Psoas muscle (tissue), 8 donors: ENCODE results near the gene ATOH8. TPM values are rescaled to one million over a fixed set of nuclear protein-coding genes. Genes with fewer than 3 reads are reported as not detected.

ENCODE experiments used
- ATAC-seq, 4 donors: fragments of 200-7000 bp; cut with Tn5 transposase; one replicate each; pipeline ENCODE4 v1.9.1; 2020; ENCODE audit warnings: moderate library complexity in 3 of 4, mild to moderate bottlenecking in 2 of 4
- DNase-seq, 2 donors: peaks; one replicate each; pipeline ENCODE4 v3.0.0-alpha.2; 2020
- H3K27ac ChIP-seq: fragments of 200-600 bp; one replicate; pipeline ENCODE4 v1.8.0; 2022
- H3K27me3 ChIP-seq, 3 donors: fragments of 200-600 bp in 1 of 3; one replicate each; pipeline versions ENCODE4 v1.6.1 to v1.8.0; 2013 to 2022; ENCODE audit warnings: low read length in 2 of 3, mild to moderate bottlenecking in 2 of 3, moderate library complexity in 1 of 3; ENCODE audit not compliant: insufficient read depth in 3 of 3
- H3K36me3 ChIP-seq, 2 donors: fragments of 200-600 bp in 1 of 2; one replicate each; pipeline versions ENCODE4 v1.6.1 to v1.8.0; 2013 to 2022; ENCODE audit warnings: low read depth in 1 of 2, mild to moderate bottlenecking in 1 of 2, moderate library complexity in 1 of 2; ENCODE audit not compliant: insufficient read depth in 1 of 2
- H3K4me1 ChIP-seq: fragments of 200-600 bp; one replicate; pipeline ENCODE4 v1.8.0; 2022
- H3K4me3 ChIP-seq: fragments of 200-600 bp; one replicate; pipeline ENCODE4 v1.8.0; 2022; ENCODE audit warnings: mild to moderate bottlenecking
- H3K9me3 ChIP-seq: fragments of 200-600 bp; one replicate; pipeline ENCODE4 v1.8.0; 2022
- WGBS, 3 donors: extraction: QIAGEN DNeasy Blood & Tissue Kit; methylation state at CpG; one replicate each; pipeline versions ENCODE4 v1.1.6 to v1.1.7; 2013; 5-methylcytosine and 5-hydroxymethylcytosine counted together
- intact Hi-C, 2 donors: fragments of 100-400 bp; cut with DNase I; formaldehyde crosslinking; loops; one replicate each; pipeline versions ENCODE4 v1.11.0 to v1.14.2; 2022
- polyA plus RNA-seq, 3 donors: library from polyadenylated mRNA; stranded (reverse); fragments of 200-250 nt; gene quantifications; one replicate each; pipeline ENCODE4 v1.2.3, GENCODE V29; 2013
- total RNA-seq, 4 donors: library from RNA; stranded (reverse); fragmentation: NEBNext Ultra II Directional in 2 of 4; extraction: Animal tissue kit (Norgen Biotek cat#: 25700) in 2 of 4; gene quantifications; one replicate each; pipeline versions ENCODE4 v1.2.1 to v1.2.4, GENCODE V29; 2021 to 2023
- TF ChIP-seq, protein P1 (sequence below): fragments of 200-600 bp; IDR thresholded peaks from one replicate; pipeline ENCODE4 v1.8.0; 2022; ENCODE audit warnings: antibody characterized with exemption
- donor health status: healthy with polysubstance abuse.
- donor health status: DM: no; HTN: no; CAD: no; lungs with moderate emphysema.
- donor health status: Bipolar disorder and iron deficiency.
- donor health status: healthy.
- donor health status: DM: yes; HTN: yes; CAD: no.
- donor health status: DM: no; HTN: no; CAD: no.
- donor health status: DM: no; HTN: no; CAD: no.
- donor health status: DM: yes; HTN: yes; CAD: no.

ATOH8 gene
- total and polyA plus RNA-seq, 7 donors, result 22.0 to 82.1 (median 59.4) TPM

DNA sequence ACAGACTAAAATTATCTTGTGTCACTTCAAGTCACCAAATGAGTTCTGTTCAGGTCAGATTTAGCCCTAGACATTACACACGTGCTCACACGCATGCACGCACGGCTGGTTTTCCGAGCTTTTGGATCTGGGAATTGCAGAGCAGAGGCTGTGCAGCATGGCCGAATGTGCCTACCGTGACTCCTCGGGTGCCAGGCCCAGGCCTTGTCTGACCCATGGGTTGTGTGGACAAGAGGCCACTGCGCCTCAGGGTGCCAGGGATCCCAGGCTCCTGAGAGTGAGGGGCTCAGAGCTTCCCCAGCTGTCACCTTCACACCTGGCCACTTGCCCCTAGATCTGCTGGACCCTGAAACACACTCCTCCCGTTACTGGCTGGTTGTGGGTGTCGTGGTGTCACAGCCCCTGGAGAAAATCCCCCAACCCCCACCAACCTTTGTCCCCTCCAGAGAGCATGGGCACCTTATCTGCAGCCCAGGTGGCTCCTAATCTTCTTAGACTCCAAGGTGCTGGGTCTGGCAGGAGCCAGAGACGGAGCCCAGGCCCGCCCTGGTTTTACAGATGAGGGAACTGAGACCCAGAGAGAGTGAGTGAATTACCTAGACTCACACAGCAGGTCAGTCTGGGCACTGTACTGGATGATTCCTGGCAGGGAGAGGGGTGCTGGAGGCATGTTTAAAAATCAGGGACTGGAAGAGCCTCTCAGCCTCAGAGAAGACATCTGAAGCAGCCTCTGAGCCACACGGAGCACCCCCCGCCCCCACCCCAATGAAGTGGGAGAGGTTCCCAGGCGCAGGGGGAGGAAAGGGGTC lies 56.8 kb downstream of the ATOH8 start:
- TF ChIP-seq, protein P1, sequence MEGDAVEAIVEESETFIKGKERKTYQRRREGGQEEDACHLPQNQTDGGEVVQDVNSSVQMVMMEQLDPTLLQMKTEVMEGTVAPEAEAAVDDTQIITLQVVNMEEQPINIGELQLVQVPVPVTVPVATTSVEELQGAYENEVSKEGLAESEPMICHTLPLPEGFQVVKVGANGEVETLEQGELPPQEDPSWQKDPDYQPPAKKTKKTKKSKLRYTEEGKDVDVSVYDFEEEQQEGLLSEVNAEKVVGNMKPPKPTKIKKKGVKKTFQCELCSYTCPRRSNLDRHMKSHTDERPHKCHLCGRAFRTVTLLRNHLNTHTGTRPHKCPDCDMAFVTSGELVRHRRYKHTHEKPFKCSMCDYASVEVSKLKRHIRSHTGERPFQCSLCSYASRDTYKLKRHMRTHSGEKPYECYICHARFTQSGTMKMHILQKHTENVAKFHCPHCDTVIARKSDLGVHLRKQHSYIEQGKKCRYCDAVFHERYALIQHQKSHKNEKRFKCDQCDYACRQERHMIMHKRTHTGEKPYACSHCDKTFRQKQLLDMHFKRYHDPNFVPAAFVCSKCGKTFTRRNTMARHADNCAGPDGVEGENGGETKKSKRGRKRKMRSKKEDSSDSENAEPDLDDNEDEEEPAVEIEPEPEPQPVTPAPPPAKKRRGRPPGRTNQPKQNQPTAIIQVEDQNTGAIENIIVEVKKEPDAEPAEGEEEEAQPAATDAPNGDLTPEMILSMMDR, result no peak
- no peak overlapping the region for H3K27ac ChIP-seq
- DNase-seq (no peak), ATAC-seq (no peak)
- no peak overlapping the region for H3K4me3 ChIP-seq
- WGBS, 3 donors, result 85 to 89% (median 86%) methylated on average over 16 of the region's 16 CpGs
- H3K27me3 ChIP-seq, result no peaks in the 10 kb centered on the region
- H3K4me1 ChIP-seq, result peaks cover 3% of the 10 kb centered on the region
- intact Hi-C loops, result loop anchor here in 1 of 2 donors (5.0 kb wide), 2 partner anchors 63 to 173 kb away; no protein-coding TSS in a partner anchor
- no peaks in the 10 kb centered on the region for H3K36me3 ChIP-seq
- no peaks in the 10 kb centered on the region for H3K9me3 ChIP-seq

DNA sequence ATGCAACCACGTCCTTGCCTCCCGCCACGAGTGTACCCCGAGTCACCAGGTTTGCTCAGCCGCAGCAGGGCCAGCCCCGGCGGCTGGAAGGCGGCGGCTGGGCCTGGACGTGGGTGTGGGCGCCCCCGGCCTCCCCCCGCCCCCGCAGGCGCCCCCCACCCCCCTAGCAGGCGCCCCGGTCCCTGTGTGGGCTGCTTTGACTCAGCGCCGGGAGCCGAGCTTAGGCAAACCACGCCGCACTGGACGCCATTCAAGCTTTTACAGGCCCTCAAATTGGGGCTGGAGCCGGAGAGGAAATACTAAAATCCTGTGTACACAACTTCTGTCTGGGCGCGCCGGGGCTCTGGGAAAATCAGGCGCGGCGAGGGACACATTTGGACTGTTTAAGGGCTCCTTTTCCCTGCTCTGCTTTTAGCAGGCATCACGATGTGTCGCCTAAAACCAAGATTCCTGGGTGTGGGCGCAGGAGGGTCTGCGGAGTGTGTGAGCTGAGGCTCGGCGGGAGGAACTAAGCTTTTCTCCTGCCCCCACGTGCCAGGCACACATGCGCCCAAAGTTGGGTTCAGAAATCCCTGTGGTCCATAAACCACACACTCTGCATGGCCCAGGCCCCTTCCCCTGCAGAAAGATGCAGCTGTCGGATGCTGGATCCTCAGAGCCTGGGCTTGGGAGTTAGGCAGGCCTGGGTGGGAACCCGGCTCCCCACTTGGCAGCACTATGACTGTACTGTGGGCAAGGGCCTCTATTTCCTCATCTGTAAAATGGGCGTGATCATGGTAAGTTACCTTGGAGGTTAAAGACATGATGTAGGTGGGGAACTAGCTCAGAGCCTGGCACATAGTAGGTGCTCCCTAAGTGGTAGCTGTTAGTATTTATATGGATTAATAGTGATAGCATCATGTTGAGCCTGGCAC lies 57.6 kb downstream of the ATOH8 start:
- H3K4me3 ChIP-seq, result no peak overlapping the region
- WGBS, 3 donors, result 35 to 71% (median 47%) methylated on average over 37 to 41 of the region's 41 CpGs
- DNase-seq (peak; percentile 63 to 67), ATAC-seq (no peak)
- TF ChIP-seq, protein P1, result no peak
- H3K27me3 ChIP-seq, result no peaks in the 10 kb centered on the region
- H3K27ac ChIP-seq, result no peak overlapping the region
- H3K4me1 ChIP-seq, result peaks cover 3% of the 10 kb centered on the region
- intact Hi-C loops, result loop anchor here (2.0 to 5.0 kb wide), 3 partner anchors 61 to 174 kb away; no protein-coding TSS in a partner anchor
- H3K36me3 ChIP-seq, result no peaks in the 10 kb centered on the region
- no peaks in the 10 kb centered on the region for H3K9me3 ChIP-seq

DNA sequence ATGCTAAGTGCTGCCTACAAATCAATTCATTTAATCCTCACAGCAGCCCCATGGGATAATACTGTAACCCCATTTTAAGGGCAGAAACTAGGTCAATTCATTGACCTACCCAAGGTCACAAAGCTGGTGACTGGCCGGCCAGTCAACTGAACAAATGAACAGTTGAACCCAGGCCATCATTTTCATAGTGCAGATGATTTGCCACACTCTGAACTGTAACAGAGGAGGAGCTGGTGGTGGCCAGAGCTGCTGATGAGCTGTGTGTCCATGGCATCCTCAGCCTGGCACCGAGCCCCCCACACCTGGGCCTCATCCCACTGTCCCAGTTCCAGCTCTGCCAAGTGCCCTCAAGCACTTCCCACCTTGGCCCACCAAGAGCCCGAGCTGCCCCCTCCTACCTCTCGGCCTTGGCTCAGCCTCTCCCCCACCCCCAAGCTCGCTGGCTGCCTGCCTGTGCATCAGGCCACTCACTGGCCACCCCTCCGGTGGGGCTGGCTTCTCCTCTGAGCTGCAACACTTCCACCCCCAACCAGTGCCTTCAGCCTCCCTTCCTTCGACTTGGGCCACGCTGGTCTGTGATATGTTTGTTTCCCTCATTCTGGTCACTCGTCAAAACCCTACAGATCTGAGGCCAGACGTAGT lies 58.4 kb downstream of the ATOH8 start:
- DNase-seq, result no peak
- no peaks in the 10 kb centered on the region for H3K9me3 ChIP-seq
- H3K27me3 ChIP-seq, result no peaks in the 10 kb centered on the region
- H3K36me3 ChIP-seq, result no peaks in the 10 kb centered on the region
- TF ChIP-seq, protein P1, result no peak
- no peak overlapping the region for H3K4me3 ChIP-seq
- no peak overlapping the region for H3K27ac ChIP-seq
- intact Hi-C loops, result loop anchor here (2.0 to 5.0 kb wide), 3 partner anchors 61 to 175 kb away; no protein-coding TSS in a partner anchor
- peaks cover 3% of the 10 kb centered on the region for H3K4me1 ChIP-seq
- 69 to 83% (median 81%) methylated on average over 10 of the region's 10 CpGs for WGBS, 3 donors
- no peak for ATAC-seq

DNA sequence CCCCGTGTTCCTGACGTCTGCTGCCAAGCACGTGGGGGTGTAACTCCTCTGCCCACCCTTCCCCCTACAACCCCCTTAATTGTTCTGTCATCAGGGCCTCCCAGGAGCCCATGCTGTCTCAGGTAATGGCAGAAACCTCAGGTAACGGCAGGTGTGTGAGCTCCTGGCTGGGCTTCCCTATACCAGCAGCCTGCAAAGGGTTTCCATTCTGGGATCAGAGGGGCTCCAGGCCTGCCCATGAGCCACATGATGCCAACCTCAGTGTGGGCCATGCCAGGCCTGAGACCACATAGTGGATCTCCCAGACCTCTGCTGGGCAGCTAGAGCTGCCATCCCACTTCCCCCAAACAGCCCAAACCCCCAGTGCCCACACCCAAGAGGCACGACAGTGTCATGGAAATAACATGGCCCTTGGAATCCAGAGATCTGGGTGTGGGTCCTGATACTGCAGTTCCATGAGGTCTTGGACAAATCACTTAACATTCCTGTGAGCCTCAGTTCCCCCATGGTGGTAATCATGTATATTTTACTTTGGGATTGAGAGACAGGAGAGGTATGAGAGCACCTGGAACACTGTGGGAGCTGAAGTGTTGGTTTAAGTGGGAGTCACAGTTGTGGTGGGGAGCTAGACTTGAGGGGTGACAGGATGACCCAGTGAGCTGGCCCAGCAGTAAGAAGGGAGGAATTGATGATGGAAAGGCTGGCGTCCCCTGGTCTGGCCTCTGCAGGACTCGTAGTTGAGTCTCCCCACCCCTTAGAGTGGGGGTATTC lies 59.6 kb downstream of the ATOH8 start:
- peaks cover 3% of the 10 kb centered on the region for H3K4me1 ChIP-seq
- intact Hi-C loops, result loop anchor here (2.0 to 5.0 kb wide), 3 partner anchors 63 to 176 kb away; no protein-coding TSS in a partner anchor
- ATAC-seq, result no peak
- TF ChIP-seq, protein P1, result no peak
- WGBS, 3 donors, result 91 to 93% (median 91%) methylated on average over 7 of the region's 7 CpGs
- H3K9me3 ChIP-seq, result no peaks in the 10 kb centered on the region
- no peak for DNase-seq
- H3K27me3 ChIP-seq, result no peaks in the 10 kb centered on the region
- no peak overlapping the region for H3K27ac ChIP-seq
- no peak overlapping the region for H3K4me3 ChIP-seq
- H3K36me3 ChIP-seq, result no peaks in the 10 kb centered on the region
